Measurements from ENCODE around the gene ZBTB20.
A peak's percentile ranks its signal among the peaks of the same experiment; 100 is the strongest.
"Not testable (repeated sequence)": the region's sequence is repeated elsewhere in the genome, so short reads cannot be mapped to it uniquely, and the experiment has no call there.

ZBTB20 gene

GRCh38 chr3:114824014-114824413 is 323.1 kb downstream of the ZBTB20 start:
- no peak for DNase-seq

- no peak for DNase-seq
Measured at GRCh38 chr3:114823061-114823460, 324.0 kb downstream of the ZBTB20 start.

- no peak for DNase-seq
Measured at GRCh38 chr3:114816052-114816451, 331.0 kb downstream of the ZBTB20 start.

- DNase-seq = not testable (repeated sequence)
Measured at GRCh38 chr3:114812541-114813238, 334.4 kb downstream of the ZBTB20 start.

- DNase-seq = peak; percentile 31
Measured at GRCh38 chr3:114809668-114810413, 337.2 kb downstream of the ZBTB20 start.

GRCh38 chr3:114804099-114804498 is 343.0 kb downstream of the ZBTB20 start:
- no peak for DNase-seq

GRCh38 chr3:114803042-114803695 is 343.9 kb downstream of the ZBTB20 start:
- no peak for DNase-seq

- DNase-seq = no peak
Measured at GRCh38 chr3:114800272-114801031, 346.6 kb downstream of the ZBTB20 start.

- DNase-seq = no peak
Measured at GRCh38 chr3:114799816-114800215, 347.3 kb downstream of the ZBTB20 start.

- no peak for DNase-seq
Measured at GRCh38 chr3:114796796-114797195, 350.3 kb downstream of the ZBTB20 start.

- no peak for DNase-seq
Measured at GRCh38 chr3:114794894-114795630, 352.0 kb downstream of the ZBTB20 start.

- no peak for DNase-seq
Measured at GRCh38 chr3:114792159-114792918, 354.7 kb downstream of the ZBTB20 start.

- DNase-seq = no peak
Measured at GRCh38 chr3:114790752-114791151, 356.3 kb downstream of the ZBTB20 start.

GRCh38 chr3:114789803-114790202 is 357.3 kb downstream of the ZBTB20 start:
- peak; percentile 19 for DNase-seq

GRCh38 chr3:114775395-114775794 is 371.7 kb downstream of the ZBTB20 start:
- no peak for DNase-seq

GRCh38 chr3:114770874-114771273 is 376.2 kb downstream of the ZBTB20 start:
- no peak for DNase-seq

GRCh38 chr3:114764056-114764492 is 383.0 kb downstream of the ZBTB20 start:
- no peak for DNase-seq

- DNase-seq = no peak
Measured at GRCh38 chr3:114762144-114762543, 384.9 kb downstream of the ZBTB20 start.

- no peak for DNase-seq
Measured at GRCh38 chr3:114760679-114761078, 386.4 kb downstream of the ZBTB20 start.

GRCh38 chr3:114758831-114759699 is 388.0 kb downstream of the ZBTB20 start:
- no peak for DNase-seq
